ENCODE results near the gene CERK. TPM values are rescaled to one million over a fixed set of nuclear protein-coding genes. Genes with fewer than 3 reads are reported as not detected.

The CERK gene
- polyA plus RNA-seq, 1 of the 3 experiments (the other 2 are of a cell fraction) = 32.6 TPM

DNA sequence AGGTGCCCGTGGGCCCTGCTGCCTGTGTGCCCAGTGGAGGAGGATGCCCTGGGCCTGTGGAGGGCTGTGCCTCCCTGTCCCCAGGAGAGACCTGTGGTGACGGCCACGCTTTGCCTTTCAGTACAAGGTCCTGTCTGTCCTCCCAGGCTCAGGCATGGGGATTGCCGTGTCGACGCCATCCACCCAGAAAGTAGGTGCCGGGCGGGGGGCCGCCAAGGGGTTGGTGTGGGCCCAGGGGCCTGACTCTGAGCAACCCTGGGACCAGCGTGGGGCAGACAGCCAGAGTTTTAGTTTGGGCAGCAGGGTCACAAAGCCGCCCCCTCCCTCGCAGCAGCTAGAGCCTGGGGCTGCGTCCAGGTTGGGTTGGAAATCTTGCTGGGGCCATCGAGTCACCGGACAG, 61.6 kb downstream of the CERK start:
- TF ChIP-seq RCOR1 (IDR thresholded peaks at IDR 0.05; ENCODE audit: low read length) (no peak), FOXM1 (IDR thresholded peaks at IDR 0.05; ENCODE audit: low read depth) (no peak), RFX5 (IDR thresholded peaks at IDR 0.05; ENCODE audit: low read length) (no peak), POLR2AphosphoS5 (IDR thresholded peaks at IDR 0.05; ENCODE audit: low read depth, low read length) (no peak), TEAD4 (IDR thresholded peaks at IDR 0.05; ENCODE audit: borderline replicate concordance, insufficient read depth) (no peak), FOXJ3 (CRISPR knock-in tag; IDR thresholded peaks at IDR 0.05) (no peak), RXRA (IDR thresholded peaks at IDR 0.05; ENCODE audit: borderline replicate concordance, low read depth) (no peak), ELF1 (IDR thresholded peaks at IDR 0.05) (no peak), JUND (IDR thresholded peaks at IDR 0.05) (no peak), NFIC (IDR thresholded peaks at IDR 0.05; ENCODE audit: borderline replicate concordance) (no peak), EP300 (IDR thresholded peaks at IDR 0.05; ENCODE audit: borderline replicate concordance in 1 of 2, low read depth in 1 of 2, low read length in 1 of 2) (no peak), EZH2phosphoT487 (IDR thresholded peaks at IDR 0.05; ENCODE audit: borderline replicate concordance, low read depth) (no peak)
- TF ChIP-seq, protein P1, sequence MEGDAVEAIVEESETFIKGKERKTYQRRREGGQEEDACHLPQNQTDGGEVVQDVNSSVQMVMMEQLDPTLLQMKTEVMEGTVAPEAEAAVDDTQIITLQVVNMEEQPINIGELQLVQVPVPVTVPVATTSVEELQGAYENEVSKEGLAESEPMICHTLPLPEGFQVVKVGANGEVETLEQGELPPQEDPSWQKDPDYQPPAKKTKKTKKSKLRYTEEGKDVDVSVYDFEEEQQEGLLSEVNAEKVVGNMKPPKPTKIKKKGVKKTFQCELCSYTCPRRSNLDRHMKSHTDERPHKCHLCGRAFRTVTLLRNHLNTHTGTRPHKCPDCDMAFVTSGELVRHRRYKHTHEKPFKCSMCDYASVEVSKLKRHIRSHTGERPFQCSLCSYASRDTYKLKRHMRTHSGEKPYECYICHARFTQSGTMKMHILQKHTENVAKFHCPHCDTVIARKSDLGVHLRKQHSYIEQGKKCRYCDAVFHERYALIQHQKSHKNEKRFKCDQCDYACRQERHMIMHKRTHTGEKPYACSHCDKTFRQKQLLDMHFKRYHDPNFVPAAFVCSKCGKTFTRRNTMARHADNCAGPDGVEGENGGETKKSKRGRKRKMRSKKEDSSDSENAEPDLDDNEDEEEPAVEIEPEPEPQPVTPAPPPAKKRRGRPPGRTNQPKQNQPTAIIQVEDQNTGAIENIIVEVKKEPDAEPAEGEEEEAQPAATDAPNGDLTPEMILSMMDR (IDR thresholded peaks at IDR 0.05) = no peak
- TF ChIP-seq, protein P2, sequence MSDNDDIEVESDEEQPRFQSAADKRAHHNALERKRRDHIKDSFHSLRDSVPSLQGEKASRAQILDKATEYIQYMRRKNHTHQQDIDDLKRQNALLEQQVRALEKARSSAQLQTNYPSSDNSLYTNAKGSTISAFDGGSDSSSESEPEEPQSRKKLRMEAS (IDR thresholded peaks at IDR 0.05; ENCODE audit: low read depth) = no peak
- H3K4me2 ChIP-seq = no peak overlapping the region
- H3F3A ChIP-seq (replicated peaks; ENCODE audit: insufficient read depth) = peaks cover 5% of the 10 kb centered on the region
- no peak overlapping the region for H3K27ac ChIP-seq (ENCODE audit: low read depth in 2 of 2, low read length in 1 of 2)
- peaks cover 0 to 7% of the 10 kb centered on the region in 2 experiments for H3K36me3 ChIP-seq (replicated peaks in 1 of 2; ENCODE audit: control insufficient read depth in 1 of 2, insufficient read depth in 2 of 2, low read length in 1 of 2)
- POLR2A ChIA-PET = no interaction called here
- H3K9ac ChIP-seq = no peak overlapping the region
- H3K9me2 ChIP-seq = no peaks in the 10 kb centered on the region
- H4K20me1 ChIP-seq (ENCODE audit: insufficient read depth) = no peaks in the 10 kb centered on the region
- H3K27me3 ChIP-seq (ENCODE audit: insufficient read depth) = no peaks in the 10 kb centered on the region
- no peaks in the 10 kb centered on the region for H3K79me2 ChIP-seq (ENCODE audit: insufficient read depth)
- no CpG with 5 or more reads among the region's 15 CpGs for WGBS (ENCODE audit: low lambda C conversion rate)
- CTCF ChIA-PET = interaction anchor here (1.2 kb wide), 1 partner anchor 113 kb away, joined by 5 read pairs; no protein-coding TSS in a partner anchor
- no peaks in the 10 kb centered on the region; a peak in 1 of 4 replicates for H3K4me1 ChIP-seq (ENCODE audit: control insufficient read depth in 1 of 2, insufficient read depth in 2 of 2, low read depth in 1 of 2, low read length in 1 of 2)
- H2AFZ ChIP-seq (ENCODE audit: low read depth) = no peak overlapping the region
- H3K9me3 ChIP-seq = no peaks in the 10 kb centered on the region
- DNase-seq = no peak
- no peak overlapping the region for H3K4me3 ChIP-seq (ENCODE audit: low read depth in 2 of 2, low read length in 1 of 2)

GRCh38 chr22:46675938-46676337, 62.1 kb downstream of the CERK start:
- Histone ChIP-seq H3F3A (replicated peaks; ENCODE audit: insufficient read depth) (no peaks in the 10 kb centered on the region), H3K9me3 (no peaks in the 10 kb centered on the region), H3K4me3 (ENCODE audit: low read depth in 2 of 2, low read length in 1 of 2) (no peak overlapping the region), H3K4me2 (no peak overlapping the region), H3K4me1 (ENCODE audit: control insufficient read depth in 1 of 2, insufficient read depth in 2 of 2, low read depth in 1 of 2, low read length in 1 of 2) (no peaks in the 10 kb centered on the region; a peak in 1 of 4 replicates), H3K9ac (no peak overlapping the region), H3K27me3 (ENCODE audit: insufficient read depth) (no peaks in the 10 kb centered on the region), H3K79me2 (ENCODE audit: insufficient read depth) (no peaks in the 10 kb centered on the region), H3K9me2 (no peaks in the 10 kb centered on the region), H3K36me3 (replicated peaks in 1 of 2; ENCODE audit: control insufficient read depth in 1 of 2, insufficient read depth in 2 of 2, low read length in 1 of 2) (peaks cover 0 to 7% of the 10 kb centered on the region in 2 experiments), H3K27ac (ENCODE audit: low read depth in 2 of 2, low read length in 1 of 2) (no peak overlapping the region), H2AFZ (ENCODE audit: low read depth) (no peak overlapping the region), H4K20me1 (ENCODE audit: insufficient read depth) (no peaks in the 10 kb centered on the region)
- WGBS (ENCODE audit: low lambda C conversion rate) = 83% methylated on average over 1 of the region's 16 CpGs
- CTCF ChIA-PET = interaction anchor here (0.6 to 1.2 kb wide), 2 partner anchors 83 to 112 kb away, joined by 3 to 5 read pairs; no protein-coding TSS in a partner anchor
- TF ChIP-seq POLR2AphosphoS5 (IDR thresholded peaks at IDR 0.05; ENCODE audit: low read depth, low read length) (no peak), ELF1 (IDR thresholded peaks at IDR 0.05) (no peak), MXI1 (IDR thresholded peaks at IDR 0.05; ENCODE audit: low read depth, low read length) (no peak), RFX5 (IDR thresholded peaks at IDR 0.05; ENCODE audit: low read length) (no peak), RCOR1 (IDR thresholded peaks at IDR 0.05; ENCODE audit: low read length) (no peak), EP300 (IDR thresholded peaks at IDR 0.05; ENCODE audit: borderline replicate concordance in 1 of 2, low read depth in 1 of 2, low read length in 1 of 2) (no peak)
- TF ChIP-seq, protein P2 (IDR thresholded peaks at IDR 0.05; ENCODE audit: low read depth) = no peak
- TF ChIP-seq, protein P1 (IDR thresholded peaks at IDR 0.05) = no peak
- POLR2A ChIA-PET = no interaction called here
- DNase-seq = no peak
